Sigmoid colon (tissue), 4 donors: Measurements from ENCODE around the gene PGLYRP4.

Experiments
- CTCF ChIP-seq, 4 experiments: fragments of 450-650 bp in 3 of 4; fragments of 200-600 bp in 1 of 4; IDR thresholded peaks; one replicate each; pipeline ENCODE4 v1.5.1; 2016 to 2019; ENCODE audit warnings: antibody characterized with exemption in 4 of 4, mild to moderate bottlenecking in 3 of 4, moderate library complexity in 2 of 4
- EP300 ChIP-seq, 4 donors: sonication (generic); formaldehyde crosslinking; IDR thresholded peaks; one replicate each; pipeline ENCODE4 v1.6.1; 2017; ENCODE audit warnings: antibody characterized with exemption in 4 of 4
- POLR2A ChIP-seq, 2 donors: fragments of 450-650 bp; IDR thresholded peaks; one replicate each; pipeline ENCODE4 v1.6.1; 2016; ENCODE audit warnings: antibody characterized with exemption in 2 of 2, mild to moderate bottlenecking in 2 of 2, moderate library complexity in 2 of 2

- TF ChIP-seq POLR2A (IDR thresholded peaks at IDR 0.05) (no peak), CTCF (IDR thresholded peaks at IDR 0.05) (no peak), EP300 (IDR thresholded peaks at IDR 0.05) (no peak)
Measured at GRCh38 chr1:153395136-153395685, 46.6 kb upstream of the PGLYRP4 start.
